Measurements from ENCODE around the gene P2RX7. TPM values are rescaled to one million over a fixed set of nuclear protein-coding genes. Genes with fewer than 3 reads are reported as not detected.

Gene P2RX7
- total RNA-seq, 1 donor from 2014 or later = 0.82 TPM

- DNase-seq (ENCODE audit: low spot score) = no peak
- TF ChIP-seq, protein P1, sequence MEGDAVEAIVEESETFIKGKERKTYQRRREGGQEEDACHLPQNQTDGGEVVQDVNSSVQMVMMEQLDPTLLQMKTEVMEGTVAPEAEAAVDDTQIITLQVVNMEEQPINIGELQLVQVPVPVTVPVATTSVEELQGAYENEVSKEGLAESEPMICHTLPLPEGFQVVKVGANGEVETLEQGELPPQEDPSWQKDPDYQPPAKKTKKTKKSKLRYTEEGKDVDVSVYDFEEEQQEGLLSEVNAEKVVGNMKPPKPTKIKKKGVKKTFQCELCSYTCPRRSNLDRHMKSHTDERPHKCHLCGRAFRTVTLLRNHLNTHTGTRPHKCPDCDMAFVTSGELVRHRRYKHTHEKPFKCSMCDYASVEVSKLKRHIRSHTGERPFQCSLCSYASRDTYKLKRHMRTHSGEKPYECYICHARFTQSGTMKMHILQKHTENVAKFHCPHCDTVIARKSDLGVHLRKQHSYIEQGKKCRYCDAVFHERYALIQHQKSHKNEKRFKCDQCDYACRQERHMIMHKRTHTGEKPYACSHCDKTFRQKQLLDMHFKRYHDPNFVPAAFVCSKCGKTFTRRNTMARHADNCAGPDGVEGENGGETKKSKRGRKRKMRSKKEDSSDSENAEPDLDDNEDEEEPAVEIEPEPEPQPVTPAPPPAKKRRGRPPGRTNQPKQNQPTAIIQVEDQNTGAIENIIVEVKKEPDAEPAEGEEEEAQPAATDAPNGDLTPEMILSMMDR (IDR thresholded peaks at IDR 0.05; ENCODE audit: unreplicated experiment) = no peak
- Mint-ChIP-seq H3K27ac (ENCODE audit: unreplicated experiment) (no peak overlapping the region), H3K4me3 (ENCODE audit: unreplicated experiment) (no peak overlapping the region), H3K9me3 (ENCODE audit: unreplicated experiment) (no peaks in the 10 kb centered on the region), H3K27me3 (ENCODE audit: unreplicated experiment) (no peaks in the 10 kb centered on the region), H3K36me3 (ENCODE audit: low read depth, unreplicated experiment) (peaks cover 3% of the 10 kb centered on the region), H3K4me1 (ENCODE audit: unreplicated experiment) (peaks cover 2% of the 10 kb centered on the region)
Measured at GRCh38 chr12:121117226-121117777, 15.4 kb upstream of the P2RX7 start.

DNA sequence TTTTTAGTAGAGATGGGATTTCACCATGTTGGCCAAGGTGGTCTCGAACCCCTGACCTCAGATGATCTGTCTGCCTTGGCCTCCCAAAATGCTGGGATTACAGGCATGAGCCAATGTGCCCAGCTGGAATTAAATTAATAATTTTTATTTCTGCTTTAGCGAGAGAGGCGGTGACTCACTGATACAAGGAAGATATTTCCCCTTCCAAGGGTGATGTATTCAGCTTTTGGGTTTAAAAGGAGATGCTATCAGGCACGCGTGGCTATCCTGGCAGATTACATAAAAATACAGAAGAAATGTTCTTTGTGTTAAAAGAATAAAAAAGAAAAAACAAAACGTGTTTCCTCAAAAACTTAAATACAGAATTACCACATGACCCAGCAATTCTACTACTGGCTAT is 12.4 kb upstream of the P2RX7 start:
- no peaks in the 10 kb centered on the region for H3K9me3 Mint-ChIP-seq (ENCODE audit: unreplicated experiment)
- no peak overlapping the region for H3K27ac Mint-ChIP-seq (ENCODE audit: unreplicated experiment)
- no peak for DNase-seq (ENCODE audit: low spot score)
- H3K4me1 Mint-ChIP-seq (ENCODE audit: unreplicated experiment) = peaks cover 10% of the 10 kb centered on the region
- no peak overlapping the region for H3K4me3 Mint-ChIP-seq (ENCODE audit: unreplicated experiment)
- H3K36me3 Mint-ChIP-seq (ENCODE audit: low read depth, unreplicated experiment) = peaks cover 8% of the 10 kb centered on the region
- TF ChIP-seq, protein P1 (IDR thresholded peaks at IDR 0.05; ENCODE audit: unreplicated experiment) = no peak
- no peaks in the 10 kb centered on the region for H3K27me3 Mint-ChIP-seq (ENCODE audit: unreplicated experiment)

DNA sequence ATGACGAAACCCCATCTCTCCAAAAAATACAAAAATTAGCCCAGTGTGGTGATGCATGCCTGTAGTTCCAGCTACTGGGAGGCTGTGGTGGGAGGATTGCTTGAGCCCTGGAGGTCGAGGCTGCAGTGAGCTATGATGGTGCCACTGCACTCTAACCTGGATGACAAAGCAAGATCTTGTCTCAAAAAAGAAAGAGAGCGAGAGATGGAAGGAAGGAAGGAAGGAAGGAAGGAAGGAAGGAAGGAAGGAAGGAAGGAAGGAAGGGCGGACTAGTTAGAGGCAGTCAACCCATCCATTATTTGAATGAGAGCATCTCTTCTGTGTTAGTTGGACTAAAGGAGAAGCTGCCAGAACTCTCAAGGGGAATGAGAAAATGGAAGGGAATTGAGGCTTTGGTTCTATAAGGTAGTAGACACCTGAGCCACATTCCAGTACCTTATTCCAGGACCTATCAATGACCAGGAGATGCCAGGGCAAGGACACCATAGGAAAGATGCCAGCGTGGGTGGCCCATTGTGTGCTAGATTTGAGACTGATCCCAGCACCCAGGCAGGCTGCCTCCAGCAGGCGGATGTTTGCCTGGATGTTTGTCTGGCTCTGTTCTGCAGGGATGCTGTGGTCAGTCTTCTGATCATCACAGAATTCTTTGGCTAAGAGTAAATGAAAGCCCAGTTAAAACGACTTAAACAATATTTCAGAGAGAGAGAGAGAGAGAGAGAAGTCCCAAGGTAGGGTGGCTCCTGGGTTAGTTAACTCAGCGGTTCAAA is 11.5 kb upstream of the P2RX7 start:
- no peaks in the 10 kb centered on the region for H3K9me3 Mint-ChIP-seq (ENCODE audit: unreplicated experiment)
- DNase-seq (ENCODE audit: low spot score) = no peak
- peaks cover 10% of the 10 kb centered on the region for H3K4me1 Mint-ChIP-seq (ENCODE audit: unreplicated experiment)
- peaks cover 8% of the 10 kb centered on the region for H3K36me3 Mint-ChIP-seq (ENCODE audit: low read depth, unreplicated experiment)
- TF ChIP-seq, protein P1 (IDR thresholded peaks at IDR 0.05; ENCODE audit: unreplicated experiment) = no peak
- H3K27ac Mint-ChIP-seq (ENCODE audit: unreplicated experiment) = no peak overlapping the region
- no peaks in the 10 kb centered on the region for H3K27me3 Mint-ChIP-seq (ENCODE audit: unreplicated experiment)
- no peak overlapping the region for H3K4me3 Mint-ChIP-seq (ENCODE audit: unreplicated experiment)

DNA sequence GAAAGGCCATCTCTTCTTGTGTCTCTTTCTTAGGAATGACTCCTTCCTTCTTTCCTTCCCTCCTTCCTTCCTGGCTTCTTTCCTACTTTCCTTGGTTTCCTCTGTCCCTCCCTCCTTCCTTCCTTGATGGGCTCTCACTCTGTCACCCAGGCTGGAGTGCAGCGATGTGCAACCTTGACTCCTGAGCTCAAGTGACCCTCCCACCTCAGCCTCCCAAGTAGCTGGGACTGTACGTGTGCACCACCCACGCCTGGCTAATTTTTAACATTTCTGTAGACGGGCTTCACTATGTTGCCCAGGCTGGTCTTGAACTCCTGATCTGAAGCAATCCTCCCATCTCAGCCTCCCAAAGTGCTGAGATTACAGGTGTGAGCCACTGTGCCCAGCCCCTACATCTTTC is 10.9 kb upstream of the P2RX7 start:
- DNase-seq (ENCODE audit: low spot score) = no peak
- Mint-ChIP-seq H3K27me3 (ENCODE audit: unreplicated experiment) (no peaks in the 10 kb centered on the region), H3K36me3 (ENCODE audit: low read depth, unreplicated experiment) (peaks cover 8% of the 10 kb centered on the region), H3K9me3 (ENCODE audit: unreplicated experiment) (no peaks in the 10 kb centered on the region), H3K27ac (ENCODE audit: unreplicated experiment) (no peak overlapping the region), H3K4me1 (ENCODE audit: unreplicated experiment) (peaks cover 10% of the 10 kb centered on the region), H3K4me3 (ENCODE audit: unreplicated experiment) (no peak overlapping the region)
- TF ChIP-seq, protein P1 (IDR thresholded peaks at IDR 0.05; ENCODE audit: unreplicated experiment) = no peak

GRCh38 chr12:121123488-121123887 is 9.2 kb upstream of the P2RX7 start:
- Mint-ChIP-seq H3K4me1 (ENCODE audit: unreplicated experiment) (peaks cover 25% of the 10 kb centered on the region), H3K27ac (ENCODE audit: unreplicated experiment) (no peak overlapping the region), H3K4me3 (ENCODE audit: unreplicated experiment) (no peak overlapping the region), H3K27me3 (ENCODE audit: unreplicated experiment) (no peaks in the 10 kb centered on the region), H3K9me3 (ENCODE audit: unreplicated experiment) (no peaks in the 10 kb centered on the region), H3K36me3 (ENCODE audit: low read depth, unreplicated experiment) (peaks cover 8% of the 10 kb centered on the region)
- DNase-seq (ENCODE audit: low spot score) = no peak
- TF ChIP-seq, protein P1 (IDR thresholded peaks at IDR 0.05; ENCODE audit: unreplicated experiment) = no peak
